HG03571 (cell line): ENCODE data around the gene HSD11B1L.

Experiments
- ATAC-seq: cut with Tn5 transposase; IDR thresholded peaks from one replicate; pipeline ENCODE4 v1.9.1; 2021; ENCODE audit not compliant: unreplicated experiment

The HSD11B1L gene

GRCh38 chr19:5666921-5667610 is 13.8 kb upstream of the HSD11B1L start:
- no peak for ATAC-seq

GRCh38 chr19:5667751-5668271 is 13.0 kb upstream of the HSD11B1L start:
- ATAC-seq, result no peak

- ATAC-seq, result no peak
These were observed 11.6 kb upstream of the HSD11B1L start for GRCh38 chr19:5669212-5669611.

GRCh38 chr19:5671600-5671999 is 9.2 kb upstream of the HSD11B1L start:
- ATAC-seq, result no peak

GRCh38 chr19:5672708-5673459 is 7.9 kb upstream of the HSD11B1L start:
- ATAC-seq, result no peak

GRCh38 chr19:5673752-5674151 is 7.1 kb upstream of the HSD11B1L start:
- no peak for ATAC-seq

GRCh38 chr19:5674714-5675113 is 6.1 kb upstream of the HSD11B1L start:
- ATAC-seq, result no peak

GRCh38 chr19:5676105-5676771 is 4.6 kb upstream of the HSD11B1L start:
- no peak for ATAC-seq

- no peak for ATAC-seq
These were observed 4.1 kb upstream of the HSD11B1L start for GRCh38 chr19:5676772-5677105.

- no peak for ATAC-seq
These were observed 3.7 kb upstream of the HSD11B1L start for GRCh38 chr19:5677136-5677535.

GRCh38 chr19:5677580-5677979 is 3.2 kb upstream of the HSD11B1L start:
- ATAC-seq, result no peak

GRCh38 chr19:5678071-5678718 is 2.6 kb upstream of the HSD11B1L start:
- no peak for ATAC-seq

GRCh38 chr19:5679289-5680083 is 1.3 kb upstream of the HSD11B1L start:
- ATAC-seq, result no peak

GRCh38 chr19:5680084-5680436 is 767 bp upstream of the HSD11B1L start:
- ATAC-seq, result no peak

GRCh38 chr19:5681391-5682106 is 722 bp downstream of the HSD11B1L start:
- ATAC-seq, result no peak

GRCh38 chr19:5682107-5682482 is 1.3 kb downstream of the HSD11B1L start:
- ATAC-seq, result no peak

- ATAC-seq, result no peak
These were observed 2.5 kb downstream of the HSD11B1L start for GRCh38 chr19:5683177-5683886.

- no peak for ATAC-seq
These were observed 4.0 kb downstream of the HSD11B1L start for GRCh38 chr19:5684694-5685430.

- ATAC-seq, result no peak
These were observed 5.5 kb downstream of the HSD11B1L start for GRCh38 chr19:5686326-5686646.
